ENCODE measurements around the gene IMPDH2.

IMPDH2 gene

GRCh38 chr3:48993834-48994233 is 35.4 kb downstream of the IMPDH2 start:
- TF ChIP-seq CTCF (IDR thresholded peaks at IDR 0.05; ENCODE audit: insufficient read depth, low read length): no peak
- TF ChIP-seq GABPA (IDR thresholded peaks at IDR 0.05; ENCODE audit: low read depth): no peak
- TF ChIP-seq POLR2AphosphoS5 (IDR thresholded peaks at IDR 0.05; ENCODE audit: low read depth): no peak
- no peak for TF ChIP-seq SPI1 (IDR thresholded peaks at IDR 0.05; ENCODE audit: borderline replicate concordance, low read depth)
- TF ChIP-seq, protein P1, sequence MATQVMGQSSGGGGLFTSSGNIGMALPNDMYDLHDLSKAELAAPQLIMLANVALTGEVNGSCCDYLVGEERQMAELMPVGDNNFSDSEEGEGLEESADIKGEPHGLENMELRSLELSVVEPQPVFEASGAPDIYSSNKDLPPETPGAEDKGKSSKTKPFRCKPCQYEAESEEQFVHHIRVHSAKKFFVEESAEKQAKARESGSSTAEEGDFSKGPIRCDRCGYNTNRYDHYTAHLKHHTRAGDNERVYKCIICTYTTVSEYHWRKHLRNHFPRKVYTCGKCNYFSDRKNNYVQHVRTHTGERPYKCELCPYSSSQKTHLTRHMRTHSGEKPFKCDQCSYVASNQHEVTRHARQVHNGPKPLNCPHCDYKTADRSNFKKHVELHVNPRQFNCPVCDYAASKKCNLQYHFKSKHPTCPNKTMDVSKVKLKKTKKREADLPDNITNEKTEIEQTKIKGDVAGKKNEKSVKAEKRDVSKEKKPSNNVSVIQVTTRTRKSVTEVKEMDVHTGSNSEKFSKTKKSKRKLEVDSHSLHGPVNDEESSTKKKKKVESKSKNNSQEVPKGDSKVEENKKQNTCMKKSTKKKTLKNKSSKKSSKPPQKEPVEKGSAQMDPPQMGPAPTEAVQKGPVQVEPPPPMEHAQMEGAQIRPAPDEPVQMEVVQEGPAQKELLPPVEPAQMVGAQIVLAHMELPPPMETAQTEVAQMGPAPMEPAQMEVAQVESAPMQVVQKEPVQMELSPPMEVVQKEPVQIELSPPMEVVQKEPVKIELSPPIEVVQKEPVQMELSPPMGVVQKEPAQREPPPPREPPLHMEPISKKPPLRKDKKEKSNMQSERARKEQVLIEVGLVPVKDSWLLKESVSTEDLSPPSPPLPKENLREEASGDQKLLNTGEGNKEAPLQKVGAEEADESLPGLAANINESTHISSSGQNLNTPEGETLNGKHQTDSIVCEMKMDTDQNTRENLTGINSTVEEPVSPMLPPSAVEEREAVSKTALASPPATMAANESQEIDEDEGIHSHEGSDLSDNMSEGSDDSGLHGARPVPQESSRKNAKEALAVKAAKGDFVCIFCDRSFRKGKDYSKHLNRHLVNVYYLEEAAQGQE (IDR thresholded peaks at IDR 0.05; ENCODE audit: insufficient replicate concordance, low read depth): no peak
- Histone ChIP-seq H3K27me3 (ENCODE audit: insufficient read depth, poor library complexity, severe bottlenecking) (no peaks in the 10 kb centered on the region), H3K4me3 (replicated peaks; ENCODE audit: insufficient read depth, low read length) (no peak overlapping the region), H3K27ac (replicated peaks) (no peak overlapping the region)
- no peak for DNase-seq (ENCODE audit: low read depth in 1 of 2, low spot score in 1 of 2)

DNA sequence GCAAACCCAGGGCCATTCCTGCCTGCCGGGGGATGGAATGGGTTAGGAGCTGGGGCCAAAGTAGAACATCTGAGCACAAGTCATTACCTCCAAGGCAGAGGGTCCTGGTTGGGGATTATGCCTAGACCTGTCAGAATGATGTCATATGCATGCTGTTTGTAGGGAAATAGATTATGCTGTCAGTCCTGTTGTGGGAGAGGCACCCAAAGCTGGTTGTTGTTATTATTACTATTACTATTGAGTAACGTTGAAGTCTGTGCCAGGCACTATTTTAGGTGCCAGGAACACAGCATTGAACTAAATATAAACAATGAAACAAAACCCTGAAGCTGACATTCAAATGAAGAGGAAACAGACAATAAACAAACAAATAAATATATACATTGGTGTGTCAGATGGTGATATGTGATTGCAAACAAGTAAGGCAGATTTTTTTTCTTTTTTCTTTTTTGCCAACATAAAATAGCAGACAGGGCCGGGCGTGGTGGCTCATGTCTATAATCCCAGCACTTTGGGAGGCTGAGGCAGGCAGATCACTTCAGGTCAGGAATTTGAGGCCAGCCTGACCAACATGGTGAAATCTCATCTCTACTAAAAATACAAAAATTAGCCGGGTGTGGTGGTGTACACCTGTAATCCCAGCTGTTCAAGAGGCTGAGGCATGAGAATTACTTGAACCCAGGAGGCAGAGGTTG is 37.2 kb downstream of the IMPDH2 start:
- H3K27me3 ChIP-seq (ENCODE audit: insufficient read depth, poor library complexity, severe bottlenecking): no peaks in the 10 kb centered on the region
- H3K4me3 ChIP-seq (replicated peaks; ENCODE audit: insufficient read depth, low read length): peak overlapping the region; percentile 68
- H3K27ac ChIP-seq (replicated peaks): no peak overlapping the region; the same call in 1 of the 2 replicates
- no peak for DNase-seq (ENCODE audit: low read depth in 1 of 2, low spot score in 1 of 2)
- TF ChIP-seq, protein P1 (IDR thresholded peaks at IDR 0.05; ENCODE audit: insufficient replicate concordance, low read depth): no peak
- no peak for TF ChIP-seq SPI1 (IDR thresholded peaks at IDR 0.05; ENCODE audit: borderline replicate concordance, low read depth)
- TF ChIP-seq GABPA (IDR thresholded peaks at IDR 0.05; ENCODE audit: low read depth): no peak
- no peak for TF ChIP-seq CTCF (IDR thresholded peaks at IDR 0.05; ENCODE audit: insufficient read depth, low read length)
- no peak for TF ChIP-seq POLR2AphosphoS5 (IDR thresholded peaks at IDR 0.05; ENCODE audit: low read depth)

- DNase-seq (ENCODE audit: low read depth in 1 of 2, low spot score in 1 of 2): peak; percentile 48
- H3K27ac ChIP-seq (replicated peaks): peak overlapping the region; percentile 69
Measured at GRCh38 chr3:48990636-48991469, 38.3 kb downstream of the IMPDH2 start.

More at GRCh38 chr3:48990636-48991469, 38.3 kb downstream of the IMPDH2 start:
- no peak for TF ChIP-seq GABPA (IDR thresholded peaks at IDR 0.05; ENCODE audit: low read depth)
- no peak for TF ChIP-seq CTCF (IDR thresholded peaks at IDR 0.05; ENCODE audit: insufficient read depth, low read length)
- TF ChIP-seq POLR2AphosphoS5 (IDR thresholded peaks at IDR 0.05; ENCODE audit: low read depth): 0 out of 2 replicates have a peak, but pooled peaks have one; percentile 6
- TF ChIP-seq, protein P1 (IDR thresholded peaks at IDR 0.05; ENCODE audit: insufficient replicate concordance, low read depth): no peak
- no peak for TF ChIP-seq SPI1 (IDR thresholded peaks at IDR 0.05; ENCODE audit: borderline replicate concordance, low read depth)
- peak overlapping the region; percentile 68 for H3K4me3 ChIP-seq (replicated peaks; ENCODE audit: insufficient read depth, low read length)
- no peaks in the 10 kb centered on the region for H3K27me3 ChIP-seq (ENCODE audit: insufficient read depth, poor library complexity, severe bottlenecking)

Measured in HL-60 (cell line).